Adrenal gland (tissue), 5 donors: ENCODE results near the gene UBL7.

Experiments
- CTCF ChIP-seq, 6 experiments: fragments of 450-650 bp in 4 of 6; fragments of 200-600 bp in 2 of 6; sonication (generic) in 1 of 6; IDR thresholded peaks; 1 replicate in 5 of 6; 2 replicates in 1 of 6; pipeline versions ENCODE4 v1.5.1 to v1.8.0; 2016 to 2021; ENCODE audit warnings: antibody characterized with exemption in 6 of 6, mild to moderate bottlenecking in 2 of 6, moderate library complexity in 1 of 6
- POLR2A ChIP-seq, 2 donors: fragments of 450-650 bp; IDR thresholded peaks; one replicate each; pipeline ENCODE4 v1.6.1; 2017; ENCODE audit warnings: antibody characterized with exemption in 2 of 2, mild to moderate bottlenecking in 2 of 2, moderate library complexity in 1 of 2
- donor health status: DM: no; HTN: no; CAD: no.

GRCh38 chr15:74397239-74398068, 63.5 kb downstream of the UBL7 start:
- TF ChIP-seq POLR2A (IDR thresholded peaks at IDR 0.05) (no peak), CTCF (IDR thresholded peaks at IDR 0.05) (no peak)
